Glutamatergic neuron (in vitro differentiated cells): ENCODE data around the gene PRKAG2. TPM values are rescaled to one million over a fixed set of nuclear protein-coding genes. Genes with fewer than 3 reads are reported as not detected.

ENCODE experiments used
- DNase-seq: peaks from one replicate; pipeline ENCODE4 v3.0.0; 2022
- H3K27ac Mint-ChIP-seq: one replicate; pipeline ENCODE4 v1.8.0; 2020; ENCODE audit warnings: mild to moderate bottlenecking, mixed read lengths, inconsistent platforms; ENCODE audit not compliant: unreplicated experiment
- H3K27me3 Mint-ChIP-seq: one replicate; pipeline ENCODE4 v1.8.0; 2020; ENCODE audit warnings: mild to moderate bottlenecking, moderate library complexity, mixed read lengths, inconsistent platforms; ENCODE audit not compliant: unreplicated experiment
- H3K36me3 Mint-ChIP-seq: one replicate; pipeline ENCODE4 v1.8.0; 2020; ENCODE audit warnings: mild to moderate bottlenecking, mixed read lengths, inconsistent platforms; ENCODE audit not compliant: unreplicated experiment
- H3K4me1 Mint-ChIP-seq: one replicate; pipeline ENCODE4 v1.8.0; 2020; ENCODE audit warnings: mild to moderate bottlenecking, low read depth, mixed read lengths, inconsistent platforms; ENCODE audit not compliant: unreplicated experiment
- H3K4me3 Mint-ChIP-seq: one replicate; pipeline ENCODE4 v1.8.0; 2020; ENCODE audit warnings: mild to moderate bottlenecking, mixed read lengths, inconsistent platforms; ENCODE audit not compliant: unreplicated experiment
- H3K9me3 Mint-ChIP-seq: one replicate; pipeline ENCODE4 v1.8.0; 2020; ENCODE audit warnings: mild to moderate bottlenecking, moderate library complexity, mixed read lengths, inconsistent platforms; ENCODE audit not compliant: unreplicated experiment
- CTCF ChIP-seq: fragments of 200-600 bp; sonication (generic); IDR thresholded peaks from one replicate; pipeline ENCODE4 v1.5.0; 2021; ENCODE audit not compliant: partially characterized antibody, unreplicated experiment
- total RNA-seq: library from RNA; stranded (reverse); fragmentation: NEBNext Ultra II Directional; extraction: Animal tissue kit (Norgen Biotek cat#: 25700); gene quantifications from one replicate; pipeline ENCODE4 v1.2.1, GENCODE V29; 2021; ENCODE audit not compliant: unreplicated experiment

PRKAG2 gene
- total RNA-seq, 1 donor from 2014 or later: 24.7 TPM

- Mint-ChIP-seq H3K4me1 (peaks cover 17% of the 10 kb centered on the region), H3K9me3 (peaks cover 5% of the 10 kb centered on the region), H3K36me3 (no peaks in the 10 kb centered on the region), H3K27ac (no peak overlapping the region), H3K4me3 (no peak overlapping the region), H3K27me3 (peaks cover 3% of the 10 kb centered on the region)
- no peak for DNase-seq
- TF ChIP-seq CTCF: no peak
Measured at GRCh38 chr7:151821226-151821625, 55.7 kb downstream of the PRKAG2 start.

GRCh38 chr7:151820491-151821105, 56.3 kb downstream of the PRKAG2 start:
- Mint-ChIP-seq H3K4me1 (peaks cover 19% of the 10 kb centered on the region), H3K9me3 (peaks cover 5% of the 10 kb centered on the region)

GRCh38 chr7:151819866-151820265, 57.0 kb downstream of the PRKAG2 start:
- Mint-ChIP-seq H3K27me3 (peaks cover 6% of the 10 kb centered on the region), H3K36me3 (no peaks in the 10 kb centered on the region), H3K27ac (no peak overlapping the region), H3K4me1 (peaks cover 25% of the 10 kb centered on the region), H3K4me3 (no peak overlapping the region), H3K9me3 (peaks cover 6% of the 10 kb centered on the region)
- DNase-seq: no peak
- no peak for TF ChIP-seq CTCF

More at GRCh38 chr7:151820491-151821105, 56.3 kb downstream of the PRKAG2 start:
- Mint-ChIP-seq H3K36me3 (no peaks in the 10 kb centered on the region), H3K27me3 (peaks cover 4% of the 10 kb centered on the region), H3K27ac (no peak overlapping the region), H3K4me3 (no peak overlapping the region)
- no peak for DNase-seq
- no peak for TF ChIP-seq CTCF

- peaks cover 7% of the 10 kb centered on the region for H3K27me3 Mint-ChIP-seq
- no peak overlapping the region for H3K27ac Mint-ChIP-seq
- H3K36me3 Mint-ChIP-seq: no peaks in the 10 kb centered on the region
- no peak for DNase-seq
- peaks cover 9% of the 10 kb centered on the region for H3K9me3 Mint-ChIP-seq
- TF ChIP-seq CTCF: no peak
- peaks cover 26% of the 10 kb centered on the region for H3K4me1 Mint-ChIP-seq
- no peak overlapping the region for H3K4me3 Mint-ChIP-seq
Measured at GRCh38 chr7:151818674-151819519, 58.0 kb downstream of the PRKAG2 start.
